ENCODE results near the gene CHD5. TPM values are rescaled to one million over a fixed set of nuclear protein-coding genes. Genes with fewer than 3 reads are reported as not detected.

Gene CHD5
- total and polyA plus RNA-seq, 12 donors: 0.07 to 56.5 (median 2.1) TPM; not detected in 2

- TF ChIP-seq CTCF (IDR thresholded peaks at IDR 0.05) (peak in 4 of 6 experiments; percentile 22 to 36 (median 36)), POLR2A (IDR thresholded peaks at IDR 0.05) (no peak)
- intact Hi-C loops (cut with DNase I): no loop called here
- H3K4me1 ChIP-seq (replicated peaks in 1 of 2): no peaks in the 10 kb centered on the region
- peak in 2 of 7 donors; percentile 38 to 65 for DNase-seq
- H3K9me3 ChIP-seq (replicated peaks in 1 of 3): no peaks in the 10 kb centered on the region
- H3K27me3 ChIP-seq: peaks cover 3% of the 10 kb centered on the region
- no peak overlapping the region for H3K4me3 ChIP-seq
- 40 to 53% (median 47%) methylated on average over 8 to 15 of the region's 15 CpGs for WGBS, 4 donors
- no peaks in the 10 kb centered on the region for H3K36me3 ChIP-seq (replicated peaks in 1 of 2)
- H3K27ac ChIP-seq: no peak overlapping the region
Measured at GRCh38 chr1:6108937-6109614, 71.0 kb downstream of the CHD5 start.

GRCh38 chr1:6108476-6108875 is 71.6 kb downstream of the CHD5 start:
- H3K4me1 ChIP-seq (replicated peaks in 1 of 2): no peaks in the 10 kb centered on the region
- H3K4me3 ChIP-seq: no peak overlapping the region
- no peaks in the 10 kb centered on the region for H3K9me3 ChIP-seq (replicated peaks in 1 of 3)
- no peak overlapping the region for H3K27ac ChIP-seq
- peaks cover 3% of the 10 kb centered on the region for H3K27me3 ChIP-seq
- DNase-seq: no peak
- WGBS, 4 donors: 52 to 65% (median 60%) methylated on average over 2 of the region's 2 CpGs
- intact Hi-C loops (cut with DNase I): no loop called here
- H3K36me3 ChIP-seq (replicated peaks in 1 of 2): no peaks in the 10 kb centered on the region
- TF ChIP-seq CTCF (IDR thresholded peaks at IDR 0.05) (no peak), POLR2A (IDR thresholded peaks at IDR 0.05) (no peak)

- no peak overlapping the region for H3K4me3 ChIP-seq
- WGBS, 4 donors: 81 to 84% (median 84%) methylated on average over 8 of the region's 8 CpGs
- H3K9me3 ChIP-seq (replicated peaks in 1 of 3): no peaks in the 10 kb centered on the region
- H3K27me3 ChIP-seq: peaks cover 3% of the 10 kb centered on the region
- H3K27ac ChIP-seq: no peak overlapping the region
- TF ChIP-seq POLR2A (IDR thresholded peaks at IDR 0.05): no peak
- TF ChIP-seq CTCF (IDR thresholded peaks at IDR 0.05): no peak
- H3K4me1 ChIP-seq (replicated peaks in 1 of 2): no peaks in the 10 kb centered on the region
- intact Hi-C loops (cut with DNase I): no loop called here
- no peaks in the 10 kb centered on the region for H3K36me3 ChIP-seq (replicated peaks in 1 of 2)
- no peak for DNase-seq
Measured at GRCh38 chr1:6107409-6108356, 72.4 kb downstream of the CHD5 start.

GRCh38 chr1:6106977-6107376 is 73.1 kb downstream of the CHD5 start:
- H3K27ac ChIP-seq: no peak overlapping the region
- intact Hi-C loops (cut with DNase I): no loop called here
- 91 to 94% (median 92%) methylated on average over 6 of the region's 6 CpGs for WGBS, 4 donors
- peaks cover 4% of the 10 kb centered on the region for H3K27me3 ChIP-seq
- no peaks in the 10 kb centered on the region for H3K4me1 ChIP-seq (replicated peaks in 1 of 2)
- no peaks in the 10 kb centered on the region for H3K36me3 ChIP-seq (replicated peaks in 1 of 2)
- no peak for DNase-seq
- H3K9me3 ChIP-seq (replicated peaks in 1 of 3): no peaks in the 10 kb centered on the region
- no peak overlapping the region for H3K4me3 ChIP-seq
- TF ChIP-seq CTCF (IDR thresholded peaks at IDR 0.05): no peak
- TF ChIP-seq POLR2A (IDR thresholded peaks at IDR 0.05): no peak

Data from adrenal gland (tissue), 12 donors.